ENCODE data around the gene NCAPG2.

Gene NCAPG2

GRCh38 chr7:158732494-158733219 lies 28.1 kb upstream of the NCAPG2 start:
- DNase-seq: no peak

- DNase-seq: no peak
Observed at GRCh38 chr7:158731761-158732160, 27.2 kb upstream of the NCAPG2 start.

- no peak for DNase-seq
Observed at GRCh38 chr7:158730383-158731346, 26.1 kb upstream of the NCAPG2 start.

- no peak for DNase-seq
Observed at GRCh38 chr7:158729646-158730382, 25.2 kb upstream of the NCAPG2 start.

- no peak for DNase-seq
Observed at GRCh38 chr7:158728911-158729645, 24.5 kb upstream of the NCAPG2 start.

GRCh38 chr7:158727690-158728089 lies 23.1 kb upstream of the NCAPG2 start:
- DNase-seq: no peak

GRCh38 chr7:158726277-158726807 lies 21.7 kb upstream of the NCAPG2 start:
- no peak for DNase-seq

- DNase-seq: no peak
Observed at GRCh38 chr7:158725506-158725800, 20.8 kb upstream of the NCAPG2 start.

- no peak for DNase-seq
Observed at GRCh38 chr7:158724658-158725505, 20.3 kb upstream of the NCAPG2 start.

- DNase-seq: no peak
Observed at GRCh38 chr7:158723714-158724385, 19.2 kb upstream of the NCAPG2 start.

- no peak for DNase-seq
Observed at GRCh38 chr7:158723266-158723665, 18.7 kb upstream of the NCAPG2 start.

GRCh38 chr7:158722574-158723237 lies 18.1 kb upstream of the NCAPG2 start:
- no peak for DNase-seq

GRCh38 chr7:158720112-158720511 lies 15.5 kb upstream of the NCAPG2 start:
- no peak for DNase-seq

GRCh38 chr7:158716802-158717201 lies 12.2 kb upstream of the NCAPG2 start:
- DNase-seq: no peak

- DNase-seq: no peak
Observed at GRCh38 chr7:158710651-158711102, 6.1 kb upstream of the NCAPG2 start.

- no peak for DNase-seq
Observed at GRCh38 chr7:158707610-158708009, 3.0 kb upstream of the NCAPG2 start.

- no peak for DNase-seq
Observed at GRCh38 chr7:158706710-158707590, 2.3 kb upstream of the NCAPG2 start.

GRCh38 chr7:158706273-158706704 lies 1.7 kb upstream of the NCAPG2 start:
- DNase-seq: no peak

- no peak for DNase-seq
Observed at GRCh38 chr7:158705234-158705850, 738 bp upstream of the NCAPG2 start.
